Measurements from ENCODE around the gene MBNL3.

GRCh38 chrX:132426695-132427281 lies 62.0 kb downstream of the MBNL3 start:
- TF ChIP-seq POLR2A (IDR thresholded peaks at IDR 0.05; ENCODE audit: borderline replicate concordance, extremely low read depth, insufficient read depth, insufficient read length) (no peak), CTCF (IDR thresholded peaks at IDR 0.05 in 2 of 3, conservative IDR thresholded peaks at IDR 0.05 in 1 of 3; ENCODE audit: borderline replicate concordance in 1 of 3, insufficient read depth in 1 of 3, low read depth in 2 of 3, low read length in 2 of 3) (no peak), CEBPB (IDR thresholded peaks at IDR 0.05; ENCODE audit: low read depth) (no peak), POLR2AphosphoS5 (IDR thresholded peaks at IDR 0.05; ENCODE audit: low read depth, low read length) (no peak), ELF1 (IDR thresholded peaks at IDR 0.05; ENCODE audit: borderline replicate concordance, low read depth) (no peak), REST (IDR thresholded peaks at IDR 0.05; ENCODE audit: low read depth) (no peak), EZH2phosphoT487 (IDR thresholded peaks at IDR 0.05; ENCODE audit: borderline replicate concordance) (no peak), YY1 (IDR thresholded peaks at IDR 0.05; ENCODE audit: extremely low read depth, insufficient replicate concordance, low read depth, low read length) (no peak)

All from HCT116 (cell line).